Gastrocnemius medialis (tissue), 4 donors: ENCODE measurements around the gene DGKG.
A peak's percentile ranks its signal among the peaks of the same experiment; 100 is the strongest.

ENCODE experiments used
- POLR2A ChIP-seq, 2 donors: fragments of 450-650 bp; IDR thresholded peaks; one replicate each; pipeline ENCODE4 v1.6.1; 2017; ENCODE audit warnings: antibody characterized with exemption in 2 of 2, mild to moderate bottlenecking in 2 of 2, moderate library complexity in 2 of 2
- TF ChIP-seq, protein P1 (sequence below), 5 experiments: fragments of 450-650 bp in 3 of 5; fragments of 200-600 bp in 2 of 5; sonication (generic) in 2 of 5; IDR thresholded peaks in 4 of 5; conservative IDR thresholded peaks in 1 of 5; 1 replicate in 4 of 5; 2 replicates in 1 of 5; pipeline ENCODE4 v1.5.1; 2016 to 2019; ENCODE audit warnings: antibody characterized with exemption in 5 of 5, mild to moderate bottlenecking in 3 of 5, moderate library complexity in 3 of 5

DNA sequence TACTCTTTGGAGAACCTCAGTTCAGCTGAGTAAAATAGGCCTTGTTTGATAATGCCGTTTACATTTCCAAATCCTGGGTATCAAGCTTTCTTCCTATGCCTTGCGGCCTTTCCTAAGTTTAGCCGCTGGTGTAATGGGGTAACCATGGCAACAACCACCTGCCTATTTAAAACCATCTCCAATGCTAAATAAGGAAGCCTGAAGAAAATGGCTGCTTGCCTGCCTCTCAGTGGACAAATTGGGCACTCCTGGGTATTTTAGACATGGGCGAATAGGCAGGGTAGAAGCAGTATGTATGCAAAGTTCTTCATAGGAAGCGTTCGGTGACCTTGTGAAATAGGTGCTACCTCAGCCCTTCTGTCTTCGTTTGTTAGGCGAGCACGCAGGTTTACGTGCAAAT lies 122.7 kb downstream of the DGKG start:
- TF ChIP-seq, protein P1, sequence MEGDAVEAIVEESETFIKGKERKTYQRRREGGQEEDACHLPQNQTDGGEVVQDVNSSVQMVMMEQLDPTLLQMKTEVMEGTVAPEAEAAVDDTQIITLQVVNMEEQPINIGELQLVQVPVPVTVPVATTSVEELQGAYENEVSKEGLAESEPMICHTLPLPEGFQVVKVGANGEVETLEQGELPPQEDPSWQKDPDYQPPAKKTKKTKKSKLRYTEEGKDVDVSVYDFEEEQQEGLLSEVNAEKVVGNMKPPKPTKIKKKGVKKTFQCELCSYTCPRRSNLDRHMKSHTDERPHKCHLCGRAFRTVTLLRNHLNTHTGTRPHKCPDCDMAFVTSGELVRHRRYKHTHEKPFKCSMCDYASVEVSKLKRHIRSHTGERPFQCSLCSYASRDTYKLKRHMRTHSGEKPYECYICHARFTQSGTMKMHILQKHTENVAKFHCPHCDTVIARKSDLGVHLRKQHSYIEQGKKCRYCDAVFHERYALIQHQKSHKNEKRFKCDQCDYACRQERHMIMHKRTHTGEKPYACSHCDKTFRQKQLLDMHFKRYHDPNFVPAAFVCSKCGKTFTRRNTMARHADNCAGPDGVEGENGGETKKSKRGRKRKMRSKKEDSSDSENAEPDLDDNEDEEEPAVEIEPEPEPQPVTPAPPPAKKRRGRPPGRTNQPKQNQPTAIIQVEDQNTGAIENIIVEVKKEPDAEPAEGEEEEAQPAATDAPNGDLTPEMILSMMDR (IDR thresholded peaks at IDR 0.05 in 4 of 5, conservative IDR thresholded peaks at IDR 0.05 in 1 of 5) = peak in 4 of 5 experiments; percentile 3 to 47 (median 25)
- TF ChIP-seq POLR2A (IDR thresholded peaks at IDR 0.05) = no peak
